ENCODE measurements around the gene PLEKHG4B.
"Not testable (repeated sequence)": the region's sequence is repeated elsewhere in the genome, so short reads cannot be mapped to it uniquely, and the experiment has no call there.

PLEKHG4B gene

GRCh38 chr5:102411-103043, 10.6 kb downstream of the PLEKHG4B start:
- Mint-ChIP-seq H3K4me3 (no peak overlapping the region), H3K36me3 (no peaks in the 10 kb centered on the region), H3K4me1 (ENCODE audit: low read depth) (no peaks in the 10 kb centered on the region), H3K27ac (no peak overlapping the region), H3K27me3 (peaks cover 10% of the 10 kb centered on the region), H3K9me3 (ENCODE audit: low read depth) (no peaks in the 10 kb centered on the region)

GRCh38 chr5:104106-104505, 12.1 kb downstream of the PLEKHG4B start:
- not testable (repeated sequence) for H3K9me3 Mint-ChIP-seq (ENCODE audit: low read depth); H3K27ac Mint-ChIP-seq; H3K4me1 Mint-ChIP-seq (ENCODE audit: low read depth); H3K36me3 Mint-ChIP-seq; H3K27me3 Mint-ChIP-seq; H3K4me3 Mint-ChIP-seq

GRCh38 chr5:104778-105296, 12.9 kb downstream of the PLEKHG4B start:
- Mint-ChIP-seq H3K27ac (no peak overlapping the region), H3K4me1 (ENCODE audit: low read depth) (no peaks in the 10 kb centered on the region), H3K9me3 (ENCODE audit: low read depth) (no peaks in the 10 kb centered on the region), H3K4me3 (no peak overlapping the region), H3K36me3 (no peaks in the 10 kb centered on the region), H3K27me3 (peaks cover 1% of the 10 kb centered on the region)

- Mint-ChIP-seq H3K9me3 (ENCODE audit: low read depth) (no peaks in the 10 kb centered on the region), H3K27ac (no peak overlapping the region), H3K27me3 (no peaks in the 10 kb centered on the region), H3K36me3 (no peaks in the 10 kb centered on the region), H3K4me1 (ENCODE audit: low read depth) (no peaks in the 10 kb centered on the region), H3K4me3 (no peak overlapping the region)
Measured at GRCh38 chr5:105504-106070, 13.6 kb downstream of the PLEKHG4B start.

- H3K9me3 Mint-ChIP-seq (ENCODE audit: low read depth): no peaks in the 10 kb centered on the region
- no peak overlapping the region for H3K4me3 Mint-ChIP-seq
- no peaks in the 10 kb centered on the region for H3K4me1 Mint-ChIP-seq (ENCODE audit: low read depth)
- no peak overlapping the region for H3K27ac Mint-ChIP-seq
- no peaks in the 10 kb centered on the region for H3K27me3 Mint-ChIP-seq
- H3K36me3 Mint-ChIP-seq: no peaks in the 10 kb centered on the region
Measured at GRCh38 chr5:106587-106986, 14.6 kb downstream of the PLEKHG4B start.

GRCh38 chr5:107526-107925, 15.6 kb downstream of the PLEKHG4B start:
- no peaks in the 10 kb centered on the region for H3K9me3 Mint-ChIP-seq (ENCODE audit: low read depth)
- no peak overlapping the region for H3K4me3 Mint-ChIP-seq
- H3K36me3 Mint-ChIP-seq: no peaks in the 10 kb centered on the region
- H3K4me1 Mint-ChIP-seq (ENCODE audit: low read depth): no peaks in the 10 kb centered on the region
- H3K27me3 Mint-ChIP-seq: no peaks in the 10 kb centered on the region
- no peak overlapping the region for H3K27ac Mint-ChIP-seq

- H3K4me3 Mint-ChIP-seq: no peak overlapping the region
- H3K9me3 Mint-ChIP-seq (ENCODE audit: low read depth): no peaks in the 10 kb centered on the region
- no peak overlapping the region for H3K27ac Mint-ChIP-seq
- H3K36me3 Mint-ChIP-seq: no peaks in the 10 kb centered on the region
- H3K4me1 Mint-ChIP-seq (ENCODE audit: low read depth): no peaks in the 10 kb centered on the region
- no peaks in the 10 kb centered on the region for H3K27me3 Mint-ChIP-seq
Measured at GRCh38 chr5:109826-110225, 17.9 kb downstream of the PLEKHG4B start.

- no peaks in the 10 kb centered on the region for H3K36me3 Mint-ChIP-seq
- no peak overlapping the region for H3K4me3 Mint-ChIP-seq
- no peaks in the 10 kb centered on the region for H3K27me3 Mint-ChIP-seq
- no peaks in the 10 kb centered on the region for H3K9me3 Mint-ChIP-seq (ENCODE audit: low read depth)
- H3K4me1 Mint-ChIP-seq (ENCODE audit: low read depth): no peaks in the 10 kb centered on the region
- H3K27ac Mint-ChIP-seq: no peak overlapping the region
Measured at GRCh38 chr5:110270-110888, 18.4 kb downstream of the PLEKHG4B start.

- H3K27me3 Mint-ChIP-seq: no peaks in the 10 kb centered on the region
- H3K9me3 Mint-ChIP-seq (ENCODE audit: low read depth): no peaks in the 10 kb centered on the region
- H3K4me3 Mint-ChIP-seq: no peak overlapping the region
- H3K27ac Mint-ChIP-seq: no peak overlapping the region
- H3K4me1 Mint-ChIP-seq (ENCODE audit: low read depth): no peaks in the 10 kb centered on the region
- H3K36me3 Mint-ChIP-seq: no peaks in the 10 kb centered on the region
Measured at GRCh38 chr5:111171-111570, 19.2 kb downstream of the PLEKHG4B start.

- H3K27me3 Mint-ChIP-seq: peaks cover 10% of the 10 kb centered on the region
- no peak overlapping the region for H3K27ac Mint-ChIP-seq
- no peak overlapping the region for H3K4me3 Mint-ChIP-seq
- no peaks in the 10 kb centered on the region for H3K4me1 Mint-ChIP-seq (ENCODE audit: low read depth)
- H3K9me3 Mint-ChIP-seq (ENCODE audit: low read depth): peaks cover 20% of the 10 kb centered on the region
- H3K36me3 Mint-ChIP-seq: peaks cover 2% of the 10 kb centered on the region
Measured at GRCh38 chr5:119486-120097, 27.6 kb downstream of the PLEKHG4B start.

GRCh38 chr5:121432-121831, 29.5 kb downstream of the PLEKHG4B start:
- peaks cover 6% of the 10 kb centered on the region for H3K36me3 Mint-ChIP-seq
- peaks cover 27% of the 10 kb centered on the region for H3K9me3 Mint-ChIP-seq (ENCODE audit: low read depth)
- peaks cover 10% of the 10 kb centered on the region for H3K27me3 Mint-ChIP-seq
- no peak overlapping the region for H3K4me3 Mint-ChIP-seq
- H3K27ac Mint-ChIP-seq: no peak overlapping the region
- no peaks in the 10 kb centered on the region for H3K4me1 Mint-ChIP-seq (ENCODE audit: low read depth)

GRCh38 chr5:125815-126214, 33.8 kb downstream of the PLEKHG4B start:
- no peak overlapping the region for H3K4me3 Mint-ChIP-seq
- peaks cover 12% of the 10 kb centered on the region for H3K27me3 Mint-ChIP-seq
- peaks cover 6% of the 10 kb centered on the region for H3K36me3 Mint-ChIP-seq
- peaks cover 27% of the 10 kb centered on the region for H3K9me3 Mint-ChIP-seq (ENCODE audit: low read depth)
- no peak overlapping the region for H3K27ac Mint-ChIP-seq
- no peaks in the 10 kb centered on the region for H3K4me1 Mint-ChIP-seq (ENCODE audit: low read depth)

GRCh38 chr5:126806-127205, 34.8 kb downstream of the PLEKHG4B start:
- H3K27ac Mint-ChIP-seq: no peak overlapping the region
- H3K4me3 Mint-ChIP-seq: no peak overlapping the region
- peaks cover 20% of the 10 kb centered on the region for H3K9me3 Mint-ChIP-seq (ENCODE audit: low read depth)
- H3K27me3 Mint-ChIP-seq: peaks cover 15% of the 10 kb centered on the region
- no peaks in the 10 kb centered on the region for H3K4me1 Mint-ChIP-seq (ENCODE audit: low read depth)
- peaks cover 6% of the 10 kb centered on the region for H3K36me3 Mint-ChIP-seq

GRCh38 chr5:127886-128285, 35.9 kb downstream of the PLEKHG4B start:
- Mint-ChIP-seq H3K9me3 (ENCODE audit: low read depth) (peaks cover 18% of the 10 kb centered on the region), H3K36me3 (peaks cover 6% of the 10 kb centered on the region), H3K4me3 (no peak overlapping the region), H3K27me3 (peaks cover 14% of the 10 kb centered on the region), H3K4me1 (ENCODE audit: low read depth) (no peaks in the 10 kb centered on the region), H3K27ac (no peak overlapping the region)

GRCh38 chr5:128446-128845, 36.5 kb downstream of the PLEKHG4B start:
- Mint-ChIP-seq H3K4me3 (no peak overlapping the region), H3K9me3 (ENCODE audit: low read depth) (peaks cover 18% of the 10 kb centered on the region), H3K4me1 (ENCODE audit: low read depth) (no peaks in the 10 kb centered on the region), H3K36me3 (peaks cover 6% of the 10 kb centered on the region), H3K27ac (no peak overlapping the region), H3K27me3 (peaks cover 13% of the 10 kb centered on the region)
